OCI-M2 (cell line): ENCODE measurements around the gene SNCB.

Source experiments
- DNase-seq: peaks from one replicate; lab custom pipeline; 2025; ENCODE audit not compliant: unreplicated experiment; lab: John Stamatoyannopoulos, UW

Gene SNCB

DNA sequence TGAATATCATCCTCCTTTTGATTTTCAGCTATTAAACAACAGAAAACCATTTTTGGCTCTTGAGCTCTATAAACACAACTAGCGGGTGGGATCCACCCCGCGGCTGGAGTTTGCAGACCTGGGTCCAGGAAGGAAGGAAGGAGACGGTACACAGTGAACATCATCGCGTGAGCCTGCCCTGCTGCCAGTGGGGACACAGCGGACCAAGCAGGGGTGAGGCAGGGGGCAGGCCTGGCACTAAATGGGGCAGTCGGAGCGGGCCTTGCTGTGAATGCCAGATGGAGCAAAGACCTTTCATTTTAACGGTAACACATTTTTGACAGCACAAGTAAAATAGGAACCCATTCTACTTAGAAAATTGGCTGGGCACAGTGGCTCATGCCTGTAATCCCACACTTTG lies 31.3 kb upstream of the SNCB start:
- DNase-seq = no peak

DNA sequence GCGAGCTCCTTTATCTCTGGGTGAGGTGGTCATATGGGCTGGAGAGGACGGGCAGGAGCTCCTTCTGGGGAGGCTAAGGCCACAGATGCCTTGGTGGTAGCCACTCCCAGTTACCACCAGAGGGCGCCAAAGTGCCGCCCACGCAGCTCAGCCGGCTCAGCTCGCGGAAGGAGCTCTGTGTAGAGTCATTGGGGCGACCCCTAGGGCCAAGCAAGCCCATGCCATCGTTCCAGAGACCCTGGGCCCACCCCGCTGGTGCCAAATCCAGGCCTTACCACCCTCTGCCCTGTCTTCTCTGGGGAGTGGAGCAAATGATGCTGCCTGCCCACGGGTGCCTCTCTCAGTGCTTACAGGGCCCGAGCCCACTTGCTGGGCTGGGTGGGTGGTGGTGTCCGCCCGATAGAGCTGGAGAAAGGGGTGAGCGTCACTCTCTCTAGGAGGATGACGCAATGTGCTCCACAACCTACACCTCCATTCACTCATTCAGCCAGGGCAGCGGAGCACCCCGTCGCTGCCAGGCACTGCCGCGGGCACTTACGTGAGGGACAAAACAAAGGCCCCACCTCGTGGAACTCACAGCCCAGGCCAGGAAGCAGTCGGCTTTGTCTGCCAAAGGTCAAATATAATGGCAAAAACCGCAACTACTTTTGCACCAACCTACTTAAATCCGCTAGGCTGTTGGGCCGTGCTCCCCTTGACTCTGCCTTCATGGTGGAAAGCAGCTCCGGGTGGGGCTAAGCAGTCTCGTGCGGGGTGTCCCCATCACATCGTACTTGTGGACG lies 30.7 kb upstream of the SNCB start:
- no peak for DNase-seq

DNA sequence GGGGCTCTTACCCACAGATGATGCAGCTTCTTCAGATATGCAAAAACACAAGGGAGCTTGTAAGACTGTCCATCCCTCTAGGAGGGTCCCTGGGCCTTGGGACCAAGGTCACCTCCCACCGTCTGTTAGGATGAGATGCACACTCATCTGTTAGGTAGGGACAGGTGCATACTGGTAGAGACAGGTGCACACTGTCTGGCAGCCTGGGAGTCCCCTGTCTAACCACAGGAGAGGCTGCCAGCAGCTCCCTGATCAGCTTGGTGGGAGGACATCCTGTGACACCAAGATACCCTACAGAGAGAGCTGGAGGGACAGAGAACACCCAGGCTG lies 30.2 kb upstream of the SNCB start:
- no peak for DNase-seq

DNA sequence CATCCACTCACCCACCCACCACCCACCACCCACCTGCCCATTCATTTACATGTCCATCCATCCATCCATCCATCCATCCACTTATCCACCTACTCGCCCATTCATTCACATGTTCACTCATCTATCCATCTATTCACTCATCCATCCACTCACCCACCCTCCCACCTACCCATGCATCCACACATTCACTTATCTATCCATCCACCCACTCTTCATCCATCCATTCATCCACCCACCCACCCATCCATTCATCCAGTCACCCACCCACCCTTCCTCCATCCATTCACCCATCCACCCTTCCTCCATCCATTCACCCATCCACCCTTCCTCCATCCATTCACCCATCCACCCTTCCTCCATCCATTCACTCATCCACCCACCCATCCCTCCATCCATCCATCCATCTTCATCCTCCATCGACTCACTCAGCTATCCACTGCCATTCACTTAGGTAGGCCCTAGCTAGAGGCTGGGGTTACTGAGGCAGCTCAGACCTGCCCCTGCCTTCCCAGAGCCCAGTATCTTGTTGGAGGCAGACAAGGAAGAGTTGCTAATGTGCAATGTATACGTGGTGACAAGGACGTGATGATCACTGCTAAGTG lies 29.6 kb upstream of the SNCB start:
- no peak for DNase-seq

DNA sequence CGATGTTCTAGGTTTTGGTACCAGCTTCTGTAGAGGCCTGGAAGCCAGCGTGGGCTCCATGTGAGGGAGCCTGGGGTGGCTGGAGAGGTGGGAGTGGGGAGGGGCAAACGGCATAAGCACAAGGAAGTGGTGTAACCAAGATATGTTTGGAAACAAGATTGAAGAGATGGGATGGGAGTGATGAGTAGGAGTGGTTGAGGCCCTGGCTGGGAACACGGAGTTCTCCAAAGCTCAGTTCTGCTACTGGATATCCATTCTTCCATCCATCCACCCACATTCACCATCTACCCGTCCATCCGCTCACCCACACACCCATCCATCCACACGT lies 29.1 kb upstream of the SNCB start:
- no peak for DNase-seq

DNA sequence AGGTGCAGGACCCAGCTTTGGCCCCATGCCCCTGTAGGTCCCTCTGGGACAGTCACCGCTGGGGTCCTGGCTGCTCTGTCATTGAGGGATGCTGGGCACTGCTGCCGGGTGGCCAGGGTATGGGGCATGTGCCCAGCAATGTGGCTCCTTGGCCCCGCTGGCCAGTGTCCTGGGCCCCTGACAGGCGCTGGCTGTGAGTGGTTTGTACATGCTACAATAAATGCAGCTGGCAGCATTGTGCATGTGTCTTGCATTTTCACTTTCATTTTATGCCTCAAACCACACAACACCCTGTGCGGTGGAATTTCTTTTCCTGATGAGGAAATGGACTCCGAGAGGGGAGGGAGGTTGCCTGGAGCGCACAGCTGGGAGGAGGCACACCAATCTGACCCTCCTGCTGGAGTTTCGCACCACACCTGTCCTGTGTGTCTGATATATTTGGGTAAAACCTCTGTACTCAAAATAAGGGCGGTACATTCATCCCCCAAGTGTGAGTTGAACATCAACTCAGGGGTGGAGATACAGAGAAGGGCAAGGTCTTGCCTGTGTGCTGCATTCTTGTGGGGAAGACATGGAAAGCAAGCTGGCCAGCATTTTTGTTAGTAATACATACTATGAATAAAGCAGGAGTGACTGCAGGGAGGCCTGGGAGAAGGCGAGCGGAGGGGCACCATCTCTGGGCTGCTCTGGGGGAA lies 28.6 kb upstream of the SNCB start:
- DNase-seq = no peak

DNA sequence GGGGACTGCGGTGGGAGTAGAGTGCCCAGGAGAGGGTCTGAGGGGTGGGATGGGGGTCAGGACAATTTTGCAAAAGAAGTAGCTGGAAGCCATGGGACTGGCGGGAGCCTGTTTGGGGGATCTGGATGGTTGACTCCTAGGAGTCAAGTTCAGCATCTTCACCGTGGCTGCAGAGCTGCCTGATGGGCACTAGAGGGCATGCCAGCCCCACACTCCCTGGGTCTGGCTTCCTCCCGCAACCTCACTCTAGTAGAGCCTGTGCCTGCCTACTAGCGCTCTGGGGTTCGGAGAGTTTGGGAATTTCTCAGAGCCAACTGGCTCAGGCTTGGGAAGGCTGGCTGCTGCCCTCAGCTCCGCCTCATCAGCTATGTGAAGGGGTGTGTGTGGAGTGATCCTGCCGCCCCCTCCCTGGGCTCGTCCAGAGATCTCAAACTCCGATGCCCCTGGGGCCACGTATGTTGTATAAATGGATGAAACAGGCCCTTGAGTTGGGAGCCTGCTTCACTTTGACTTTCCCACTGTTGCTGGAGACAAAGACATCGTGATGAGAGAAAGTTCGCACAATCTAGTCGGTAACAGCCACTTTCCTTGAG lies 27.8 kb upstream of the SNCB start:
- DNase-seq = no peak

DNA sequence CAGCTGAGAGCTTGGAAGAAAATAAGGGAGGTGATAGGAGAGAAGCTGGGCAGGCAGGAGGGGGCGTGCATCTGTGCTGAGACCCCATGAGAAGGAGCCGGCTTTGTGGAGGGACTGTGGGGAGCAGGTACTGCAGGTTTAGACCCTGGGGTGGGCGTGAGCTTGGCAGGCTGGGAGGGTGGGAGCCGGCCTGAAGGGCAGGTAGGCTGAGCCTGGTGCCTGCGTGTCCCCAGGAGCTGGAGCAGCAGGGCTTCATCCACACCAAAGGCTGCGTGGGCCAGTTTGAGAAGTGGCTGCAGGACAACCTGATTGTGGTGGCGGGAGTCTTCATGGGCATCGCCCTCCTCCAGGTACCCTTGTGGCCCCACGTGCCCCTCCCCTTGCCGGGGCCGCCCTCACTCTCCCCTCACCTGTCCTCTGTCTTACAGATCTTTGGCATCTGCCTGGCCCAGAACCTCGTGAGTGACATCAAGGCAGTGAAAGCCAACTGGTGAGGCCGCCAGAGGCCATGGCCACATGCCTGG lies 26.2 kb upstream of the SNCB start:
- no peak for DNase-seq

DNA sequence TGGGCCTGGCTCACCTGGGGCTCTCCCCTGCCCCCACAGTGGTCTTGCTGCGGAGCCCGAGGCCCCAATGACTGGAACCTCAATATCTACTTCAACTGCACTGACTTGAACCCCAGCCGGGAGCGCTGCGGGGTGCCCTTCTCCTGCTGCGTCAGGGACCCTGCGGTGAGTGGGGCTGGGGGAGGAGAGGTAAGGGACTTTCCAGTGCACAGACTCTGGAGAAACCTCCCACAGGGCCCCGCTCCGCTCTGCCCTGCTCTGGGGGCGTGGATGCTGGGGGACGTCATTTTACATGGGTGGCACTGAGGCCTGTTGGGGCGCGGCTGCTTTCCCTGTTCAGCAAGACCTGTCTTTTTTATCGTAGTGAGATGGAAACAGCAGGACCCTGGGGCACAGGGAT lies 24.5 kb upstream of the SNCB start:
- no peak for DNase-seq

DNA sequence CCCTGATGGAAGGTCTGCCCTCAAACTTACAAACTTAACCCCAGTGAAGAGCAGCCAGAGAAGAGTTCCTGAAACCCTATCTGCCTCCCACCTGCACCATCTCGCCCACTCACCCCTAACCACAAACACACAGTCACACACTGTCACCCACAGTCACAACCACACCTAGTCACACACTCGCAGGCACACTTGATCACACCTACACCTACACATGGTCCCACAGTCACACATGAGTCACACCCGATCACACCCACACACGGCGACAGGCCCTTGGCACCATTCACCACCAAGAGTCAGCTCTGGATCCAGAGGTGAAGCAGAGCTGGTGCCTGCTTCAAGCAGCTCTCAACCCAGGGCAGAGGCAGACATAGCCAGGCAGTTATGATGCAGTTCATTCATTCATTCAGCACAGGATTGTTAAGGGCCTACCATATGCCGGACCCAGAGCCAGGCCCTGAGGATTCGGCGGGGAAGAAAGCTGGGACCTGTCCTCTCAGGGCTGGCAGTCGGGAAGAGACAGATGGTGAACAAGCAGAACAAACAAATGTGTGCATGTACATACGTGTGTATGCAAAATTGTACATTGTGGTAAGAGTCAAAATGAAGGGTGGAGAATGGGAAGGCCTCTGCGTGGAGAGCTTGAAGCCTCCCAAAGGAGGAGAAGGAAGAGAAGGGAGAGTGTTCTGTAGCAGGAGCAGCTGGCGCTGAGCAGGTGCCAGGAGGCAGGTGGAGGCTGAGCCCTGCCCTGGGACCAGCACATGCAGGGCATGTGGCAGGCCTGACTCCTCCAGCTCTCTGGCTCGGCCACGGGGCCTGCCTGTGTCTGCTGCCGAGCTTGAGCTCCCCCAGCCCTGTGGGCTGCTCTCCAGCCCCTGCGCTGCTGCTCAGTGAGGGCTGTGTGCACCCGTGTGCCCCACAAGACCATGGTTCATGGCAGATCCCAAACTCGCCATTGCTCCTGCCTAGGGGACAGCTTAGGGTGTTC lies 23.4 kb upstream of the SNCB start:
- DNase-seq = no peak

DNA sequence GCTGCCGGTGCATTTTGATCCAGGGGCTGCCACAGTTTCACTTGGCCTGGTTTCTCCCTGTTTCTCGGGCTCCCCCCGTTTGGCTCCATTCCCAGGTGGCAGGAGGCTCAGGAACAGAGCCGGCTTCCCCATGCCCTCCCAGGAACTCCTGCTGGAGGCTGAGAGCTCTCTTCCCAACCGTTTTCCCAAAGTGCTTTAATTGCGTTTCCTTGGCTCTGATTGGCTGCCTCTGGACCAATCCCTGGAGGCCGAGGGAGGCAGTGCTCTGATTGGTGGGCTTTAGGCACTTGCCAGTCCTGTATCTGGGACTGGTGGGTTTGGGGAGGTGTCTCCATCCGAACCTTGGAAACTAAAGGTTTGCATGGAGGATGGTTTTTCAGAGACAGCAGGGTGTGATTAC lies 21.8 kb upstream of the SNCB start:
- DNase-seq = no peak

DNA sequence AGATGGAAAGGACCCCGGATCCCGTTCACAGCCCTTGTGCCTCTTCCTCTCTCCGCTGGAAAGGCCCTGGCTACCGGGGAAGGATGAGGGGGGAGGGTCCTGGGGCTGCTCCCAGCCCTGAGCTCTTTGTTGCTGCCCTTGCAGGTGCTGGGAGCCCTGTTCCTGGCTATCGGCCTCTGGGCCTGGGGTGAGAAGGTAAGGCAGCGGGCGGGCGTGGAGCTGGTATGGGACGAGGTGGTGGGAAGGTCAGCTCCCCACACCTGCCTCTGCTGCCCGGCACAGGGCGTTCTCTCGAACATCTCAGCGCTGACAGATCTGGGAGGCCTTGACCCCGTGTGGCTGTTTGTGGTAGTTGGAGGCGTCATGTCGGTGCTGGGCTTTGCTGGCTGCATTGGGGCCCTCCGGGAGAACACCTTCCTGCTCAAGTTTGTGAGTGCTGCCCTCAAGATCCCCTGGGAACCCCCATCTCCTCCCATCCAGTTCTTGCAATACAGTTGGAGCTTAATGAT lies 21.2 kb upstream of the SNCB start:
- DNase-seq = no peak

DNA sequence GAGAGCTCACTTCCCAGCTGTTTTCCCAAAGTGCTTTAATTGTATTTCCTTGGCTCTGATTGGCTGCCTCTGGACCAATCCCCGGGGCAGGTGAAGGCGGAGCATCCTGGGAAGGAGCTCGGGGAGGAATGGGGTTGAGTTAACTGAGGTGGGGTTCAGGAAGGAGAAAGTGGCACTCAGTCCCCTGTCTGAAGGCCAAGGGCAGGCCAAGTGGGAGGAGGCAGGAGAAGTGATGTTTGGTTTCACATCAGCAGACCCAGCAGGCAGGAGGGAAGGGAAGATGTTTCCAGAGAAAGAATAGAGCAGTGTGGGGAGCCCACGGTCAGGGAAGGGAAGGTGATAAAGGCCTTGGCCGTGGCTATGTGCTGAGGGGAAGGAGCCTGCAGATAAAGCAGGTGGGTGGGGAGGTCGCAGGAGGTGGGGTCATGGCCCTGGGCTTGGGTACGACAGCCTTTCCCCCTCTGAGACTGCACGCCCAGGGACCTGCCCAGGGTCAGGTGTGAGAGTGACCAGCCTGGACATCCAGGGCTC lies 20.1 kb upstream of the SNCB start:
- no peak for DNase-seq

DNA sequence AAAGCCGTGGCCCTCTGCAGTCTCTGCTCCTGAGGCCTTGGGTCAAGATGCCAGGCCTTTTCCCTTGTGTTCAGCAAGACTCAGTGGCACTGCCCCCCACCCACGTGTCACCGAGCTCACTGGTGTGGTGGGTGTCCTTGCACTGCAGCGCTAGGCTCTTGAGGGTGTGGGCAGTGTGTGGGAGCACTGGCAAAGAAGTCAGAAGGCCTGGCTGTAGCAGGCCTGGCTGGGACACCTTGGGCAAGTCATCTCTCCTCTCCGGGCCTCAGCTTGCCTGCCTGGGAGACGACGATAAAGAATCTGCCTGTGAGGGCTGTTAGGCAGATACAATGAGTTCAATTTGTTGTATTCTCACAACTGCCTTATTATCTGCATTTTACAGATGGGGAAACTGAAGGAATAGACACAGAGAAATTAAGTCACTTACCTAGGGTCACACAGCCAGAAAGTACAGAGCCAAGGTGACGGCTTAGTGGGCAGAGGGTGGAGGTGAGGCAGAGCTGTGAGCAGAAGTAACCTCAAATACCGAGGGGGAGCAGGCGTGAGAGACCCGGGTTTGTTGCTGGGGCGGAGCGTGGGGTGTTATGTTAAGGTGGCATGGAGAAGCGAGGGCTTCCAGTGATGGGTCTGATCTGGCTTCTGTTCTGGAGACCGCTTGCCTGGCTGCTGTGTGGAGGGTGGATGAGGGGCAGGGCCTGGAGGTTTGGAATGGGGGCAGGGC lies 18.3 kb upstream of the SNCB start:
- DNase-seq = peak; percentile 25

DNA sequence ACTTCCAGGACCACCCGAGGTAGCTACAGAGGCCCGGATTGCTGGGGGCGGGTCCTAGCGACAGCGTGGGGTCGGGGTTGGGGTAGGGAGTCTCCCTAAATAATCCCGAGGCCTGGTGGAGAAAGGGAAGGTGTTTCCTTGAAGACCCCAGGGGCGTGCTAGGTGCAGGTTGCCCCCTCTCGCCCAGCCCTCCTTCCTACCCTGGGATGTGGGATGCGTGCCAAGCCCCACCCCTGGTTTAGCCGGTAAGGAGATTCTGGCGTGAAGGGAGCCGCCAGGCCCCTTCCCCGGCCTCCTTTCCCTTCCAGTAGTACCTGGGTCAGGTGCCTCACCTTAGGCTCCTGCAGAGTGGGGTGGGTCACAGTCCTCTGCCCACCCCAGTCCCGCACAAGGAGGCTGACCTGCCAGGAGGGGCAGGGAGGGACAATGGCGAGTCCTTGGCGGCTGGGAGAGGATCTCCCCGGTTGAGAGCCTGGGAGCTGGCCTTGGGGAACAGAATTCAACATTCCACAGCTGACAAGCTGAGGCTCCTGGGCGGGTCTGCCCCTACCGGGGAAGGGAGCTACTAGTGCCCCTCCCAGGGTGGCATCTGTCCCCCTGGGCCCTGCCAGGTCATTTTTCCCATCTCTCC lies 17.6 kb upstream of the SNCB start:
- DNase-seq = no peak

DNA sequence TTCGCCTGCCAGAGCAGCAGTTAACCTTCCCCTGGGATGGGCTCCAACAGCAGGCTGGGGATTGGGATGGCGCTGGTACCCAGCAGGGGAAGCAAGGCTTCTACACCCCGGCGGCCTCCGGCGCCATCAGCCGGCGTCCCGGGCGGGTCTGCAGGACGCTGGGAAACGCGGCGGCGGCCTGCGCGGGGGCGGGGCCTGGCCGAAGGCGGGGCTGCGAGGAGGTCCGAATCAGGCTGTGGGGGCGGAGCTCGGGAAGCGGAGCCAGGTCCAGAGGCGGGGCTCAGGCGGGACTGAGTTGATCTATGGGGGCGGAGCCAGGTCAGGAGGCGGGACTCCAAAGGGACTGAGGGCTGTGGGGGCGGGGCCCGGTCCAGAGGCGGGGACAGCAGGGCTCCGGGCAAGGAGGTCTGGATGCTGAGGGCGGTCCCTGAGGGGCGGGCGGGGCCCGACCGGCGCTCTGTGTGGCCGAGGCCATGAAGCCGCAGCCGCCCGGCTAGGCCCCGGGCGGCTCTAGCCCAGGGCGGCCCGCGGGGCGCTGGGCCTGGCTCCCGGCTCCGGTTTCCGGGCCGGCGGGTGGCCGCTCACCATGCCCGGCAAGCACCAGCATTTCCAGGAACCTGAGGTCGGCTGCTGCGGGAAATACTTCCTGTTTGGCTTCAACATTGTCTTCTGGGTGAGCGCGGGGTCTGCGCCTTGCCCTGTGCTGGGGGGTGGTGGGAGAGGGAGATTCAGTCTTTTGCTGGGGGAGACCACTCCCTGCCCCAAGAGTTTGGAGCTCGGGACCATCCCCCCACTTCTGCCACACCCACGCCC lies 16.9 kb upstream of the SNCB start, which contains the start of gene TSPAN17:
Gene TSPAN17, plus strand, starts transcription at position 455 of the 813 bp plus-strand sequence. Its CDS starts 132 bp downstream, at position 587.
- peak; percentile 67 for DNase-seq

DNA sequence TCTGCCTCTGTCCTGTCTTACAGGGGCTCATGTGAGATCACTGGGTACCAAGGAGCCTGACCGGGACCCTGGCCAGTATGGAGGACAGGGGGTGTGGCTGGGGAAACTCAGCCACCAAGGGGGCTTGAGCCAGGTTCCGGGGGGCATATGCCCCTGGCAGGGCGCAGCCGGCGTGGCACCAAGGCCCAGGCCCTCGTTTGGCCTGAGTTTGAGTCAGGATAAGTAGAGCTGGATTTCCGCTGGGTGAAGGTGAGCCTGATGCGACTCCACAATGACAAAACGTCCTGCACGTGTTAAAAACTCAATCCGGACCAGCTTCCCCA lies 16.3 kb upstream of the SNCB start:
- no peak for DNase-seq

DNA sequence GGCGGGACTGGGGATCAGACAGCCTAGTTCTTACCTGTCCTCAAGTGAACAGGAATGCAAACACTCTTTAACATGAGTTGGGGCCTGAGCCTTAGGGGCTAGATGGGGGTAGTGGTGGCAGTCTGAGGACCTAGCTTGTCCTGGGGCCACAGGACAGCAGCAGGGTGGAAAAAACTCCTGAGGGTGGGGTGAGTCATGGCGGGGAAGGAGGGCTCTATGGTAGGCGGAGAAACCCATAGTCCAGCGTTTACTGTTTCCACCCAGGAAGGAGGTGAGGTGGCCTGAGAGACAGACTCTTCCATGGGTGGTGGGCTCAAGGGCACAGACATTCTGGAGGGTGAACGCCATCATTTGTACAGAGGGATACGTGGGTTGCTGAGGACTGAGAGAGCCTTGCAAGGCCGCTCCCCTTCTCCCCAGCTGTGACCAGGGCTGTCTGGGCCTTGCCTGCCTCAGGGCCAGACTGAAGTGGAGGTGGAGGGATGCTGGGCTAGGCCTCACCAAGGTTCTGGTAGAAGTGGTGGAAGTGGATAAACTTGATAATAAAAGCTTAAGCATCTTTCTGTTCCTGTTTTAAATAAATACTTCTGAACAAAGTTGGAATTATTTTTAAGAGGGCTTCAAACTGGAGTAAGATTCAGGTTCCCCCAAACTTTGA lies 15.8 kb upstream of the SNCB start:
- no peak for DNase-seq
